Endothelial cell of umbilical vein (primary cell): Measurements from ENCODE around the gene TMSB10. TPM values are rescaled to one million over a fixed set of nuclear protein-coding genes. Genes with fewer than 3 reads are reported as not detected.

Source experiments
- BruUV-seq: library from RNA; stranded (reverse); fragments of 400-500 nt; replicated peaks from 2 replicates; lab custom pipeline; 2021; lab: Mats Ljungman, UMichigan
- CTCF ChIA-PET: fragments of 300-600, 350-600 bp; sonication (Branson Sonifier 250); formaldehyde crosslinking; loops from one replicate; lab custom pipeline; 2021; ENCODE audit warnings: antibody characterized with exemption, inconsistent platforms; lab: Charles Lee
- POLR2A ChIA-PET: fragments of 300-600, 350-600 bp; sonication (Branson Sonifier 250); formaldehyde crosslinking; loops from one replicate; lab custom pipeline; 2021; ENCODE audit warnings: antibody characterized with exemption, inconsistent platforms; lab: Charles Lee
- DNase-seq: peaks from one replicate; pipeline ENCODE4 v3.0.0-alpha.2; 2011; ENCODE audit warnings: low read depth, low spot score
- FAIRE-seq: peaks from 2 replicates; lab custom pipeline; 2011; peaks lifted over from hg19 to GRCh38; lab: Jason Lieb, UNC
- H2AFZ ChIP-seq: 2 replicates; pipeline ENCODE4 v1.6.0; 2012; ENCODE audit warnings: low read depth, low read length, control low read depth, inconsistent platforms
- H3K27ac ChIP-seq: 2 replicates; pipeline ENCODE4 v1.5.1; 2011; ENCODE audit warnings: low read depth, mild to moderate bottlenecking, control low read depth, low read length, moderate library complexity; ENCODE audit not compliant: insufficient read depth
- H3K27me3 ChIP-seq, 2 experiments: 2 replicates each; pipeline versions ENCODE4 v1.6.0 to v1.6.1; 2011; ENCODE audit warnings: low read length in 2 of 2, mixed read lengths in 1 of 2; ENCODE audit not compliant: control insufficient read depth in 2 of 2, insufficient read depth in 2 of 2
- H3K36me3 ChIP-seq, 2 experiments: 2 replicates in 1 of 2; 3 replicates in 1 of 2; pipeline ENCODE4 v1.5.1; 2011; ENCODE audit warnings: low read length in 2 of 2, mild to moderate bottlenecking in 1 of 2, moderate library complexity in 1 of 2; ENCODE audit not compliant: control insufficient read depth in 2 of 2, insufficient read depth in 2 of 2; ENCODE audit errors: extremely low read depth in 1 of 2
- H3K4me1 ChIP-seq: 3 replicates; pipeline ENCODE4 v1.5.1; 2011; ENCODE audit warnings: mild to moderate bottlenecking, low read length; ENCODE audit not compliant: control insufficient read depth, insufficient read depth; ENCODE audit errors: extremely low read depth
- H3K4me2 ChIP-seq: 2 replicates; pipeline ENCODE4 v1.6.1; 2011; ENCODE audit warnings: low read length, control low read depth, mixed read lengths; ENCODE audit not compliant: insufficient read depth
- H3K4me3 ChIP-seq, 3 experiments: fragments of 200-600 bp in 1 of 3; sonication (generic), shearing (Covaris generic) in 1 of 3; replicated peaks in 1 of 3; 2 replicates each; pipeline ENCODE4 v1.5.1; 2011 to 2016; ENCODE audit warnings: control low read depth in 3 of 3, low read length in 3 of 3, mild to moderate bottlenecking in 2 of 3, inconsistent platforms in 1 of 3, low read depth in 1 of 3, moderate library complexity in 1 of 3; ENCODE audit not compliant: insufficient read depth in 1 of 3
- H3K79me2 ChIP-seq: 2 replicates; pipeline ENCODE4 v1.6.0; 2012; ENCODE audit warnings: low read length, inconsistent platforms; ENCODE audit not compliant: control insufficient read depth, insufficient read depth
- H3K9ac ChIP-seq: replicated peaks from 2 replicates; pipeline ENCODE3; 2011; ENCODE audit warnings: low read length, control low read depth; ENCODE audit not compliant: insufficient read depth; ENCODE audit errors: extremely low read depth
- H3K9me1 ChIP-seq: replicated peaks from 3 replicates; pipeline ENCODE4 v1.6.0; 2011; ENCODE audit warnings: mild to moderate bottlenecking, low read length; ENCODE audit not compliant: control insufficient read depth, insufficient read depth; ENCODE audit errors: extremely low read depth
- H3K9me3 ChIP-seq: replicated peaks from 2 replicates; pipeline ENCODE4 v1.5.1; 2012; ENCODE audit warnings: low read length, inconsistent platforms; ENCODE audit not compliant: control insufficient read depth, insufficient read depth
- H4K20me1 ChIP-seq: replicated peaks from 2 replicates; pipeline ENCODE3; 2011; ENCODE audit warnings: mild to moderate bottlenecking, low read length; ENCODE audit not compliant: control insufficient read depth, insufficient read depth; ENCODE audit errors: extremely low read depth
- EZH2 ChIP-seq: IDR thresholded peaks from 2 replicates; pipeline ENCODE4 v1.6.1; 2012; ENCODE audit warnings: borderline replicate concordance, low read depth, mild to moderate bottlenecking, moderate library complexity, low read length, inconsistent platforms; ENCODE audit not compliant: severe bottlenecking
- FOS ChIP-seq: IDR thresholded peaks from 2 replicates; pipeline ENCODE4 v1.6.1; 2011; ENCODE audit warnings: mild to moderate bottlenecking, low read length, moderate library complexity, borderline replicate concordance; ENCODE audit not compliant: insufficient read depth
- GATA2 ChIP-seq: IDR thresholded peaks from 2 replicates; pipeline ENCODE4 v1.7.0; 2011; ENCODE audit warnings: low read depth, mild to moderate bottlenecking, moderate library complexity, mixed read lengths, low read length; ENCODE audit not compliant: insufficient read length, insufficient read depth
- JUN ChIP-seq: IDR thresholded peaks from 2 replicates; pipeline ENCODE4 v1.6.1; 2011; ENCODE audit warnings: borderline replicate concordance, low read depth; ENCODE audit not compliant: insufficient read length, insufficient read depth
- MYC ChIP-seq: IDR thresholded peaks from one replicate; pipeline ENCODE4 v1.6.1; 2011; ENCODE audit warnings: mild to moderate bottlenecking, low read depth, low read length
- POLR2A ChIP-seq: IDR thresholded peaks from 2 replicates; pipeline ENCODE4 v1.6.1; 2012; ENCODE audit warnings: low read depth, mild to moderate bottlenecking, control low read depth, low read length
- POLR2AphosphoS5 ChIP-seq: IDR thresholded peaks from 2 replicates; pipeline ENCODE4 v1.6.1; 2012; ENCODE audit warnings: low read depth, mild to moderate bottlenecking, control low read depth, low read length, moderate library complexity; ENCODE audit not compliant: insufficient read depth
- dilution Hi-C: fragments of 300-500 bp; cut with MboI; formaldehyde crosslinking; loops from one replicate; pipeline ENCODE4 v1.15.0; 2019; ENCODE audit warnings: low sequenced_read_pairs; ENCODE audit not compliant: extremely low pct_ligation_motif_present
- intact Hi-C: fragments of 100-400 bp; cut with micrococcal nuclease; formaldehyde crosslinking; loops from one replicate; pipeline ENCODE4 v1.10.0; 2022
- polyA plus RNA-seq, 4 experiments: library from polyadenylated mRNA; depleted of rRNA in 3 of 4; stranded (reverse) in 3 of 4; unstranded in 1 of 4; fragments of >200 nt; gene quantifications; 2 replicates each; pipeline versions ENCODE4 v1.2.1 to v1.2.3, GENCODE V29; 2011 to 2012; ENCODE audit warnings: missing spikeins in 1 of 4
- total RNA-seq: library from RNA; stranded (reverse); gene quantifications from 2 replicates; pipeline ENCODE4 v1.2.3, GENCODE V29; 2021
- TF ChIP-seq, protein P1 (sequence below), 2 donors: IDR thresholded peaks; 1 replicate in 1 of 2; 2 replicates in 1 of 2; pipeline ENCODE4 v1.5.1; 2011; ENCODE audit warnings: low read length in 2 of 2, mild to moderate bottlenecking in 2 of 2, moderate library complexity in 2 of 2, control low read depth in 1 of 2, inconsistent platforms in 1 of 2, low read depth in 1 of 2; ENCODE audit not compliant: insufficient read depth in 1 of 2; ENCODE audit errors: extremely low read depth in 1 of 2
- TF ChIP-seq, protein P2 (sequence below): IDR thresholded peaks from 2 replicates; pipeline ENCODE4 v1.6.1; 2011; ENCODE audit not compliant: insufficient read depth, insufficient read length

Gene TMSB10
- total and polyA plus RNA-seq, 2 donors (not counting 3 experiments of a cell fraction or from before 2014, with no cell fraction given) = 2,774 to 4,015 TPM

DNA sequence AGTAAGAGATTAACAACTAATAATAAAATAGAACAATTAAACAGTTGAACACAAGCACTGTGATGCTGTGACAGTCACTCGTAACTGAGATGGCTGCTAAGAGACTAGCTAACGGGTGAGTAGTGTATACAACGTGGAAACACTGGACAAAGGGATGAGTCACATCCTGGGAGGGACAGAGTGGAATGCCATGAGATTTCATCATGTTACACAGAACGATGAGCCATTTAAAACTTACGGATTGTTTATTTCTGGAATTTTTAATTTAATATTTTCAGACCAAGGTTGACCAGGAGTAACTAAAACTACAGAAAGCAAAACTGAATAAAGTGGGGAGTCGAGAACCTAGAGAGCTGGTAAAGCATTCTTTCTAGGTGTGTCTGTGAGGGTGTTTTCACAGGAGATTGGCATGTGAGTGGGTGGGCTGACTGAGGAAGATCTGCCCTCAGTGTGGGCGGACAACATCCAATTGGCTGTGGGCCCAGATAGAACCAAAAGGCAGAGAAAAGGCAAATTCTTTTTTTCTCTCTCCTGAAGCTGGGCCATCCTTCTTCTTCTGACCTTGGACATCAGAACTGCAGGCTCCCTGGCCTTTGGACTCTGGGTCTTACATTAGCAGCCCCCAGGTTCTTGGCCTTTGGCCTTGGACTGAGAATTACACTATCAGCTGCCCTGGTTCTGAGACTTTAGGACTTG lies 14.6 kb downstream of the TMSB10 start:
- no peaks in the 10 kb centered on the region for H3K79me2 ChIP-seq
- dilution Hi-C loops (no loop called here), intact Hi-C loops (loop anchor here (1.0 kb wide), 1 partner anchor 13 kb away; no protein-coding TSS in a partner anchor)
- peak overlapping the region; percentile 99 for H3K27ac ChIP-seq
- no peaks in the 10 kb centered on the region for H3K9me1 ChIP-seq
- no peaks in the 10 kb centered on the region for H3K9me3 ChIP-seq
- DNase-seq = peak; percentile 91
- POLR2A ChIA-PET = interaction anchor here (3.0 kb wide), 1 partner anchor 13 kb away, joined by 44 read pairs; no protein-coding TSS in a partner anchor
- peak; percentile 97 for FAIRE-seq
- TF ChIP-seq, protein P1, sequence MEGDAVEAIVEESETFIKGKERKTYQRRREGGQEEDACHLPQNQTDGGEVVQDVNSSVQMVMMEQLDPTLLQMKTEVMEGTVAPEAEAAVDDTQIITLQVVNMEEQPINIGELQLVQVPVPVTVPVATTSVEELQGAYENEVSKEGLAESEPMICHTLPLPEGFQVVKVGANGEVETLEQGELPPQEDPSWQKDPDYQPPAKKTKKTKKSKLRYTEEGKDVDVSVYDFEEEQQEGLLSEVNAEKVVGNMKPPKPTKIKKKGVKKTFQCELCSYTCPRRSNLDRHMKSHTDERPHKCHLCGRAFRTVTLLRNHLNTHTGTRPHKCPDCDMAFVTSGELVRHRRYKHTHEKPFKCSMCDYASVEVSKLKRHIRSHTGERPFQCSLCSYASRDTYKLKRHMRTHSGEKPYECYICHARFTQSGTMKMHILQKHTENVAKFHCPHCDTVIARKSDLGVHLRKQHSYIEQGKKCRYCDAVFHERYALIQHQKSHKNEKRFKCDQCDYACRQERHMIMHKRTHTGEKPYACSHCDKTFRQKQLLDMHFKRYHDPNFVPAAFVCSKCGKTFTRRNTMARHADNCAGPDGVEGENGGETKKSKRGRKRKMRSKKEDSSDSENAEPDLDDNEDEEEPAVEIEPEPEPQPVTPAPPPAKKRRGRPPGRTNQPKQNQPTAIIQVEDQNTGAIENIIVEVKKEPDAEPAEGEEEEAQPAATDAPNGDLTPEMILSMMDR (IDR thresholded peaks at IDR 0.05; ENCODE audit: extremely low read depth in 1 of 2, insufficient read depth in 1 of 2, low read depth in 1 of 2, low read length in 2 of 2) = no peak
- TF ChIP-seq POLR2A (peak; percentile 45), MYC (peak; percentile 77), EZH2 (no peak), JUN (peak; percentile 98), POLR2AphosphoS5 (peak; percentile 74), GATA2 (no peak), FOS (peak; percentile 86)
- TF ChIP-seq, protein P2, sequence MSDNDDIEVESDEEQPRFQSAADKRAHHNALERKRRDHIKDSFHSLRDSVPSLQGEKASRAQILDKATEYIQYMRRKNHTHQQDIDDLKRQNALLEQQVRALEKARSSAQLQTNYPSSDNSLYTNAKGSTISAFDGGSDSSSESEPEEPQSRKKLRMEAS = no peak
- H3K36me3 ChIP-seq = no peaks in the 10 kb centered on the region
- peak overlapping the region; percentile 92 for H3K9ac ChIP-seq
- TSS peak; percentile 95 for BruUV-seq
- no peaks in the 10 kb centered on the region for H4K20me1 ChIP-seq
- CTCF ChIA-PET = interaction anchor here (1.0 to 4.2 kb wide), 3 partner anchors 10 to 38 kb away, joined by 3 to 27 read pairs (median 4); no protein-coding TSS in a partner anchor
- H3K4me1 ChIP-seq = peaks cover 29% of the 10 kb centered on the region
- H3K4me3 ChIP-seq = peak overlapping the region in 1 of 3 experiments; percentile 39
- H3K4me2 ChIP-seq = peak overlapping the region; percentile 81
- H3K27me3 ChIP-seq = no peaks in the 10 kb centered on the region
- peak overlapping the region; percentile 84 for H2AFZ ChIP-seq
